Nucleus accumbens (tissue), 56 donors: ENCODE measurements around the gene HS3ST6.
"Not testable (repeated sequence)": the region's sequence is repeated elsewhere in the genome, so short reads cannot be mapped to it uniquely, and the experiment has no call there.

ENCODE experiments used
- DNase-seq, 56 donors: peaks; one replicate each; lab custom pipeline; 2025; lab: John Stamatoyannopoulos, UW

The HS3ST6 gene

DNA sequence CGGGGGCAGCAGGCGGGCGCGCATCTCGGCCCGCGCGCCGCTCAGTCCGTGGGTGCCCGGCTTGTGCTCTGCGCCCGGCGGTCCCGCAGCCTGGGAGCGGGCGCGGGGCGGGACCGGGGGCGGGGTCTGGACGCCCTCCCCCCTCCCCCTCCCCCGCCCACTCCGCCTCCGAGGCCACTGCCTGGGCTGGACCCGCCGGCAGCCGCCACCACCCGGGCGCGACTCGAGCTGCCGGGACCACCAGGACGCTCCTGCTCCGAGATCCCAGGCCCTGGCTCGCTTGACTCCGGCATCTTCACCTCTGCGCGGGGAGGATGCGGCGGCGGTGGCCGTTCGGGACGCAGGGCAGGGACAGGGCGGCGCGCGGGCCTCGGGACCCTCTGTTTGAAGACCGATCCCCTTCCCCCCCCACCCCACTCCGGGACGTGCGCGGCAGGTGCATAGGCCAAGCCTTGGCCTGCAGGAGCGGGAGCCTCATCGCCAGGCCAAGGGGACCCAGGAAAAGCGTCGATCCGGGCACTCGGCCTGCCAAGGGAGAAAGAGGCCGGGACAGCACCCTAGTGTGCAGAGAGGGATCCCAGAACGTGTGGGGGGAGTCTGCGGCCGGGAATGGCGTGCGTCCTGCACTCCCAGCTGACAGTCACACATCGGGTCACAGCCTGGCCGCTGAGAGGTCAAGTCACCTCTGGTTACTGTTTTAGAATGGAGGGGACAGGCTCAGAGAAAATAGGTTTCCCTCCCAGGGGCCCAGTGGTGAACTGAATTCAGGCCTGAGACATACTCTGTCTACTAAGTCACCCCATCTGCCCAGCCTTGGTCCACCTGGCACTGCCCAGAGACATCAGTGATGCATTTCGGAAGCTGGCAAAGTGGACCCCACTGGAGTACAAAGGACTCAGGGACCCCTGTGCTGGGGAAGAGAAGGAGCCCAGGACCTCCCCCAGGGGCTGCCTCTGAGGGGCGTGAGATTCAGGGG is at the start of gene HS3ST6:
HS3ST6 (minus strand) TSS at position 65 of the 976 bp plus-strand sequence. CDS start 92 bp downstream, outside the sequence.
- DNase-seq = no peak

GRCh38 chr16:1966460-1966859 is 48.2 kb upstream of the HS3ST6 start, which contains the start of gene RNF151:
TSS of gene RNF151 (plus strand) at chr16:1966856. CDS start at chr16:1966882, 26 bp downstream.
- no peak for DNase-seq

DNA sequence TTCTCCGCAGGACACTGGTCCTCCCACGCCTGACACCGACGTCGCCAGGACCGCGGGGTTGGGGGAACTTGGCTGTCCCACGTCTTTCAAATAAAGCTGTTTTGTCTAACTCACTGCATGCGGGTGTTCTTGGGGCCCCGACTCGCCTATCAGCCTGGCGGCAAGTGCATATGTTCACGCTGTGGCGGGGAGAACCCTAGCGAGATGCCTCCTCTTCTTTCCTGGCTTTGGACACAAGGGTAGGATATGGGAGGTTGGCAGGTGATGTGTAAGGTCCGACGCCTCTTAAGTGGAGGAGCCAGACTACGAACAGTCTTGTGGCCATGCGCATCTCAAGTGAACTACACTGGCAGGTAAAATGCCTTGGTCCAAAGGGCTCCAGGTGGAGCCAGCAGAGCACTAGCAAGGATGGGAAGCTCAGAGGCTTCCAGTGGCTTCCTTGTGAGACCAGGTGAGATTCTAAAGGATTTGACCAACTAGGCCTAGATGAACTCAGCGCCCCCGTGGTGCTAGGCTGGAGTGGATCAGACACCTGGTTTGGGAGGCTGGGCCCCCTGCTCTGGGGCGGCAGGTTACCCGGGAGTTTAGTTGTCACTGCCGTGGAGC is 47.3 kb upstream of the HS3ST6 start:
- DNase-seq = peak in 1 of 56 donors; percentile 4

- DNase-seq = peak; percentile 48 to 100 (median 97)
Measured at GRCh38 chr16:1964506-1965395, 46.5 kb upstream of the HS3ST6 start, which contains the start of gene RPS2. TSS of gene RPS2 (minus strand) at chr16:1964826. CDS start at chr16:1964625, 201 bp downstream.

DNA sequence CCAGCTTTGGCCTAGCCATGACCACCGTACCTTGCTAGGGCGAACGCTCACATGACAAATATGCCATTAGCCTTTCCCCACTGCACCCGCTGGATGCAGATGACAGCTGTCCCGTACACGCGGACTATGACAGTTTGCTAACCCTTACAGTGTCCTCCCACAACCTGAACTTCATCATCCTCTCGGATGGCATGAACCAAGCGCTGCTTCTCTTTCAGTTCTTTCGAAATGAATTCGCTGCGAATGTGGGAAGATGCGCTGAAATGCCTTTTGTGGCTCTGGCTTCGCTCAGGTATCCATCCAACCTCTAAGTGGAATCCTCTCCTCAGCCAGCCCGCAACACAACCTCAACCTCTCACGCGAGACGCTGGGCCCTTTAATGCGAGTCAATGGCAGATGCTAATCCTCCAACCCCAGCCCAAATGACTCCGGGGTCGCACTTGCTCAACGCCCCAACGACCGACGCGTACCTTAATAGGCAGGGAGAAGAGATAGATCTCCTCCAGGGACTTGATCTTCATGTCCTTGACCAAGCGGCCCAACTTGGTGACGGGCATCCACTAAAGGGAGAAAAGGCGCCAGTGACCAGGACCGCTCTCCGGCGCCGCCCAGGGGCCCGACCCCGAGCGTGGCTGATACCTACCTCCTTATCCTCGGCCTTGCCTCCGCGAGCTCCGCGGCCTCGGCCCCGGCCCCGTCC is 45.7 kb upstream of the HS3ST6 start:
- DNase-seq = peak in 12 of 56 donors; percentile 39 to 66 (median 57)

DNA sequence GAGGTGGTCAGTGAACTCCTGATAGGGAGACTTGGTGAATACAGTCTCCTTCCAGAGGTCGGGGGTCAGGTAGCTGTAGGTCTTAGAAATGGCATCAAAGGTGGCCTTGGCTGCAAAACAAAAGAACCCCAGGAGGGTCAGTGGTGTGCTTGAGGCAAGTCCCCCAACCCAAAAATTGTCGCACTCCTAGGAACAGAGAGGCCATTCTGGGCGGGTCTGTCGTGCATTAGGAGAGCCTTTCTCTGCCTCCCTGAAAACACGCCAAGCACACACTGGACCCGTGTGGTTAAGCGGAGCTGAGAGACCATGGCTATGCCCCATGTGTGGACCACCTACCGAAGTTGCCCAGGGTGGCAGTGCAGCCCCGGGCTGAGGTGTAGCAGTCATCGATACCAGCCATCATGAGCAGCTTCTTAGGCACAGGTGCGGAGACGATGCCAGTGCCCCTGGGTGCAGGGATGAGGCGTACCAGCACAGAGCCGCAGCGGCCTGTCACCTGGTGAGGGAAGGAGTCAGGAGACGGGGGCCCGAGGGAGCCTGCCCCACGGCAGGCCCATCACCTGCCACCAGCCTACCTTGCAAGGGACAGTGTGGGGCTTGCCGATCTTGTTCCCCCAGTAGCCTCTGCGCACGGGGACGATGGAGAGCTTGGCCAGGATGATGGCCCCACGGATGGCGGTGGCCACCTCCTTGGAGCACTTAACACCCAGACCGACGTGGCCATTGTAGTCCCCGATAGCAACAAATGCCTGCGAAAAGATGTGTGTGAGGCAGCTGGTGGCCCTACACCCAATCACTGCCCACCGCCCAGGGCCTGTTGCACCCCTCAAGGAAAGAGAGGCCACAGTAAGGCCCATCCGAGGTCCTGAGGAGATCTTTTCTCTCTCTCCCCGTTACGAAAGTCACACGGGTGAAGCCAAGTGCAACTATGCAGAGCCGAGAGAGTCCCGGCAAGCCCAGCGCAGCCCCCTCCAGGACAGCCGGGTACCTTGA is 44.2 kb upstream of the HS3ST6 start:
- DNase-seq = not testable (repeated sequence)

DNA sequence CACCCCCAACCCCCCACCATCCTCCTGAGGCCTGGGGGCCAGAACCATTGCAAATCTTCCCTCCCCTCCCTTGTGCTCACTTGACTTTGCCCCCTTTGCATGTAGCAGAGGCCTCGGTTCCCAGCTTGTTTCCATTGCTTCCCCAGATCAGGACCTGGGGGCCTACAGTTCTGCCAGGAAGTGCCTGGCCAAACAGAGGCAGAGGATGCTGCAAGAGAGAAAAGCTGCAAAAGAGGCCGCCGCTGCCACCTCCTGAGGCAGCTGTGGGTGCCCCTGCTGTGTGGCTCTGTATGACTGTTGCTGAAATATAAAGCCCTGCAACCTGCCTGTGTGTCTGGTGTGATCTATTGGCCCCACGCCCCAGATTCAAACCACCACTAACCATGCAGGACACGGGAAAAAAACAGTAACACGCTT is 43.4 kb upstream of the HS3ST6 start:
- DNase-seq = no peak

DNA sequence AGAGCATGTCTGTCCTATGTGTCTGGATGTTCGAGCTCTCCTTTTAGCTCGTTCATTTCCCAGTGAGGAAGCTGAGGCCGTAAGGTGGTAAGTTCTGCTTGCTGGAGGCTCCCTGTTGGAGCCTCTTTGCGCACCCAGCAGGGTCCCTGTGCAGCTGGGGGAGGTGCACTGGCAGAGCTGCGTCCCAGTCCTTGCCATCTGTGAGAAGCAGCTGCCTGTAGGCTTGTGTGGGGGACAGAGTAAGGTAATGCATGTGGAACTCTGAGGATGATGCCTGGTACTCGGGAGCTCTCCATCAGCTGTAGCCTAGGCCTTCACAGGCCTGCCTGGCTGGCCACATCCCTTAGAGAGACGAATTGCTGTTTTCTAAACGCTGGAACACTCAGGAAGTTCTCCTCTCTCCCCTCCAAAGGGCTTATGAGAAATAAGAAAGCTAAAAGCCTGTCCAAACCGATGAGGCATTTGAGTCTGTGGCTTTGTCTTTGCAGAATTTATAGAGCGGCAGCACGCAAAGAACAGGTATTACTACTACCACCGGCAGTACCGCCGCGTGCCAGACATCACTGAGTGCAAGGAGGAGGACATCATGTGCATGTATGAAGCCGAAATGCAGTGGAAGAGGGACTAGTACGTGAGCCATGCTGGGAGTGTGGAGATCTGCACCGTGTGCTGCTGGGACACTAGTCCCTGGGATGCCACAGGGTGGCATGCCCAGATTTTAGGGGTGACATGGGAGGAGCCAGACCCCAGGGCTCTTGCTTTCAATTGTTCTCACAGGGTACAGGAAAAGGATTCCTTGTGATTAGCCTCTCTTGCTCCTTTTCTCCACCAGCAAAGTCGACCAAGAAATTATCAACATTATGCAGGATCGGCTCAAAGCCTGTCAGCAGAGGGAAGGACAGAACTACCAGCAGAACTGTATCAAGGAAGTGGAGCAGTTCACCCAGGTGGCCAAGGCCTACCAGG is 42.7 kb upstream of the HS3ST6 start:
- DNase-seq = no peak

GRCh38 chr16:1959269-1960039 is 41.2 kb upstream of the HS3ST6 start, which contains the start of gene NDUFB10:
TSS of gene NDUFB10 (plus strand) at chr16:1959538. CDS start at chr16:1959625, 87 bp downstream.
- DNase-seq = peak in 54 of 56 donors; percentile 57 to 94 (median 84)

DNA sequence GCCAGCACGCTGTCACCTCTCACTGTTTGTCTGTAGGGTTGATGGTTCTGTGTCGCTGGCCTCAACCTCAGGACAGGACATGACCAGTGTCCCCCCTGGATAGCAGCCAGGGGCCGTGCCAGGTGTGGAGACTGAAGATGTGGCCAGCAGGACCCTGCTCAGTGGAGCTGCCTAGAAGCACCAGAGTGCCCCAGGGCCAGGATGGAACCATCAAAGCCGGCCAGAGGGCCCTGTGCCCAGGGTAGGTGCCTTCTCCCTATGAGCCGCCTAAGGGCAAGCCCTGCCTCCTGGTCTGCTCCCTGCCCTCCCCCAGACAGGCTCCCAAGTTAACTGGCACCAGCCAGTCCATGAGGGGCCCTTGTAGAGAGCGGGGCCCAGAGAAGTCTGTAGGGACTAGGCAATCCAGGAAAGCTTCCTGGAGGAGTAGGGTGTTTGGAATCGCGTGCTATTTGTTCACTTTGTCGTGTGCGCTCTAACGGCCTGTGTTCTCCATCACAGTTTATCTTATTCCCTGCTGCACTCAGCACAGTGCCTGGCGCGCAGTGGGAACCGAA is 40.6 kb upstream of the HS3ST6 start:
- DNase-seq = peak in 1 of 56 donors; percentile 28

- DNase-seq = not testable (repeated sequence)
Measured at GRCh38 chr16:1958143-1958491, 39.9 kb upstream of the HS3ST6 start.

DNA sequence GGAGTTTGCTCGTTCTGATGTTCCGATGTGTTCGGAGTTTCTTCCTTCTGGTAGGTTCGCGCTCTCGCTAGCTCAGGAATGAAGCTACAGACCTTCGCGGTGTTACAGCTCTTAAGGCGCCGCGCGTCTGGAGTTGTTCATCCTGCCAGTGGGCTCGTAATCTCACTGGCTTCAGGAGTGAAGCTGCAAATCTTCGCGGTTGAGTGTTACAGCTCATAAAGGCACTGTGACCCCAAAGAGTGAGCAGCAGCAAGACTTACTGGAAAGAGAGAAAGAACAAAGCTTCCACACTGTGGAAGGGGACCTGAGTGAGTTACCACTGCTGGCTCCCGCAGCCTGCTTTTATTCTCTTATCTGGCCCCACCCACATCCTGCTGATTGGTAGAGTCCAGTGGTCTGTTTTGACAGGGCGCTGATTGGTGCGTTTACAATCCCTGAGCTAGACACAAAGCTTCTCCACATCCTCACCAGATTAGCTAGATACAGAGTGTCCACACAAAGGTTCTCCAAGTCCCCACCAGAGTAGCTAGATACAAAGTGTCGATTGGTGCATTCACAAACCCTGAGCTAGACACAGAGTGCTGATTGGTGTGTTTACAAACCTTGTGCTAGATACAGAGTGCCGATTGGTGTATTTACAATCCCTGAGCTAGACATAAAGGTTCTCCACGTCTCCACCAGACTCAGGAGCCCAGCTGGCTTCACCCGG is 39.4 kb upstream of the HS3ST6 start:
- DNase-seq = not testable (repeated sequence)

- DNase-seq = no peak
Measured at GRCh38 chr16:1953734-1954133, 35.5 kb upstream of the HS3ST6 start.

DNA sequence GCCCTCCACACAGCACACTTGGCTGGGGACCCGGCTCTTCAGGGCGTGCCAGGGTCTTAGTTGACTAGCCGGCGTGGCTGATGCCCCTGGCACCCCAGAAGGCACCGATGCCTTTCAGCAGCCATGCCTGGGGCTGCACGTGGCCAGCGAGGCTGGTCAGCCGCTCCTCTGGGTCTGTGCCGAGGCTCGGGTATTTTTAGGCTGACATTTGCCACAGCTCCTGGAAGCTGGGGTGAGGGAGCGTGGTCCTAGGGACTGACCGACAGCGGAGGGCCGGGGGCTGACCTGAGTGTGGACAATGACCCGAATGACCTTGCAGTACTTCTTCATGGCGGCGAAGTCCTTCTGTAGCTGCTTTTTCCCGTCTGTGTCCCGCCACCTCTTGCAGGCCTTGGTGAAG is 32.3 kb upstream of the HS3ST6 start:
- no peak for DNase-seq

GRCh38 chr16:1950047-1950446 is 31.8 kb upstream of the HS3ST6 start:
- DNase-seq = no peak
